ENCODE data around the gene MATN3.

MATN3 gene

DNA sequence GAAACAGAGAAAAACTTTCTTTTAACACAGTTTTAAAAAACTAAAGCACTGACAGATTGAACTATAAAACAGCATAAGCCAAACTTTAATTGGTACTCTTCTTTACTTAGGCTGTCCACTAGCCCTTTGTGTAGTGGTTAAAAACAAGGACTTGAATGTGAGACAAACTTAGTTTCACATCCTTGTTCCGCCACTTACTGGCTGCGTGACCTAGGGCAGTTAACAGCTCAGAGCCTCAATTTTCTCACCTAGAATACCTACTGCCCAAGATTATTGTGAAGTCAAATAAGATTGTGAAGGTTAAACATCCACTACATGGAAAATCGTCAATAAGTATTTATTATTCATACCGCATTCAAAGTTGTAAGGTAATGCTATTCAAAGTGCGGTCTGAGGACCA is 24.5 kb downstream of the MATN3 start:
- H3K27ac ChIP-seq: no peak overlapping the region
- no peak for TF ChIP-seq CTCF (IDR thresholded peaks at IDR 0.05)
- no peak for DNase-seq (ENCODE audit: low spot score)
- no peak overlapping the region for H3K4me3 ChIP-seq

DNA sequence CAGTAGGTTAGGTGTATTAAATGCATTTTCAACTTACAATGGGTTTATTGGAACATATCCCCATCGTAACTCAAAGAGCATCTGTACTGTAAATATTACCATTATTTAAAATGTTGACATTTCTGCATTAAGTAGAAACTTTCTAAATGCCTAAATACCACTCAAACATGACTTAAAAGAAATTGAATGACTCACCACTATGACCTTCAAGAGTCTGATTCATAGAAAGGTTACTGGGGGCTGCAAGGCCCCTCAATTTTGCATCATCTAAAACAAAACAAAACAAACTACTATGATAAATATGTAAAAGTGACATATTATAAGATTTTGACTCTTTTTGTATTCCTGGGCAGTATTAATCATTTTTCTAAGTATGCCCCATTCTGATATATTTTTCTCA is 30.2 kb downstream of the MATN3 start:
- H3K4me3 ChIP-seq: no peak overlapping the region
- no peak for DNase-seq (ENCODE audit: low spot score)
- no peak for TF ChIP-seq CTCF (IDR thresholded peaks at IDR 0.05)
- no peak overlapping the region for H3K27ac ChIP-seq

DNA sequence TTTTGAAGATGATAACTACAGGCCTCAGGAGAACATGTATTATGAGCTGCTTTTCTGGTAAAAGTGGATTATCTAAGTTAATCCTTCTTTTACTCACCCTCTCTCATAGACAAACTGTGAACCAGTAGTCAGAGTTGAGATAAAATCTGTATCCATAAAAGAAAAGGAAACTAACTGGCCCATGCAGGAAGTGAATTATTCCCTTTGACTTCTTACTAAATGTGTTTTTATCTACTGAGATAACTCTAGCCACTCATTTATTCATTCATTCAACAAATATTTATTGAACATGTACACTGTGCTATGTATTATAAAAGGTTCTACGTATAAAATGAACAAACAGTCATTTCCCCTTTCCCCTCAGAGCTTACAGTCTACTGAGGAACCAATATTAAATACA is 32.5 kb downstream of the MATN3 start:
- no peak for TF ChIP-seq CTCF (IDR thresholded peaks at IDR 0.05)
- H3K27ac ChIP-seq: no peak overlapping the region
- DNase-seq (ENCODE audit: low spot score): no peak
- H3K4me3 ChIP-seq: no peak overlapping the region

DNA sequence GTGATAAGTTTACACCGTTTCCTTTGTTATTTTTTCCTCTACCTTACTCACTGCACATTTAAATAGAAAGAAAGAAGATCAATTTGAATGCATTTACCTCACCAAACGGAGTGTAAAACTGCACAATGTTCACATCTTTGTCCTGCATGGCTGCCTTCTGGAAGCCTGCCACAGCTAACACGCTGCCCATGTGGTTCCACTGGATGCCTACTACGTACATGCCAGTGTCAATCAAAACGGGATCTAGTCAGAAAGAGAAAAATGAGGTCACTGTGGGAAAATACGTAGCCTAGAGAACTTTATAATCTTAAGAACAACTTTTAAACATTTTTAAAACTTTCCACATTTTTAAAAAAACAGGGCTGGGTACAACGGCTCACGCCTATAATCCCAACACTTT is 39.0 kb downstream of the MATN3 start:
- no peak overlapping the region for H3K27ac ChIP-seq
- no peak for DNase-seq (ENCODE audit: low spot score)
- no peak for TF ChIP-seq CTCF (IDR thresholded peaks at IDR 0.05)
- H3K4me3 ChIP-seq: no peak overlapping the region

DNA sequence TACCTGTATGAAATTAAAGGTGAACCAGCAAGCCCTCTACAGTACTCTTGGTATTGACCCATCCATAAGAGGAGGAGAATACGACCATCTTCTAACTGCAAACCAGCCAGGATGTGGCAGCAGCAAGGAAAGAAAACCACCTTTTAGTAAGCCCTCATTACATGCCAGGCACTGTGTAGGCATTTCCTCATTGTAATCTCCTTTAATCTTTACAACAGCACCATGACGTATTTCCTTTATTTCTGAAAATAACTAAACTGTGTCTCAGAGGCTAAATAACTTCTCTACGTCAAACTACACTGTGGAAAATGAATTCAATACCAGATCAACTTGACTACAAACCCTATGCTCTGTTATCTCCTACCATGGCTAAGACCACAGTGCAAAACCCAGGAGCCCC is 40.8 kb downstream of the MATN3 start:
- no peak overlapping the region for H3K27ac ChIP-seq
- TF ChIP-seq CTCF (IDR thresholded peaks at IDR 0.05): no peak
- H3K4me3 ChIP-seq: no peak overlapping the region
- DNase-seq (ENCODE audit: low spot score): no peak

DNA sequence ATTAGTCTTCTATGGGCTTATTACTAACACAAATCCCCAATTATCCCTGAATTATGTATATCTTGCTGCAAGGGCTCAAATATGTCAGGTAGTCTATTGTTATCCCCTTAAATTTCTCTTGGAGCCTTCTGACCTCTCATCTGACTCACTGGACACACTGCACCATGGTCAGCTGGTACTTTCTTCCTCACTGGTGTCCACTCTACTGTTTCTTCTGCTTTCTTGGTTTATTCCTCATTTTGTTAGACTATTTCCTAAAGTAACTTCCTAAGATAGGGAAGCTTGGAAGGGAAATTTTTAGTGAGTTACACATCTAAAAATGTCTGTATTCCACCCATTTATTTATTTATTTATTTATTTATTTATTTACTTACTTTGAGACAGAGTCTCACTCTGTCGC is 49.1 kb downstream of the MATN3 start:
- DNase-seq (ENCODE audit: low spot score): no peak

More for the DNA sequence above, 49.1 kb downstream of the MATN3 start:
- TF ChIP-seq CTCF (IDR thresholded peaks at IDR 0.05): no peak
- Histone ChIP-seq H3K4me3 (no peak overlapping the region), H3K27ac (no peak overlapping the region)
